Pancreas (tissue), 10 donors: ENCODE data around the gene NXPH1. TPM values are rescaled to one million over a fixed set of nuclear protein-coding genes. Genes with fewer than 3 reads are reported as not detected.

Source experiments
- ATAC-seq, 4 donors: fragments of 200-7000 bp; cut with Tn5 transposase; one replicate each; pipeline versions ENCODE4 v1.8.0 to v1.9.1; 2020; ENCODE audit warnings: mild to moderate bottlenecking in 4 of 4, moderate library complexity in 4 of 4
- DNase-seq, 6 donors: peaks; one replicate each; pipeline ENCODE4 v3.0.0-alpha.2; 2020
- FAIRE-seq: peaks from 2 replicates; lab custom pipeline; 2012; peaks lifted over from hg19 to GRCh38; lab: Jason Lieb, UNC
- H3K27ac ChIP-seq, 4 donors: fragments of 200-600 bp; sonication (generic); 1 replicate in 3 of 4; 2 replicates in 1 of 4; pipeline versions ENCODE4 v1.5.0 to v1.8.0; 2020
- H3K27me3 ChIP-seq, 4 donors: fragments of 200-600 bp; one replicate each; pipeline ENCODE4 v1.8.0; 2021
- H3K36me3 ChIP-seq, 3 donors: fragments of 200-600 bp; sonication (generic) in 1 of 3; one replicate each; pipeline versions ENCODE4 v1.5.0 to v1.8.0; 2020 to 2021
- H3K4me1 ChIP-seq, 3 donors: fragments of 200-600 bp; one replicate each; pipeline ENCODE4 v1.8.0; 2021
- H3K4me3 ChIP-seq, 4 donors: fragments of 200-600 bp; sonication (generic) in 2 of 4; one replicate each; pipeline versions ENCODE4 v1.5.0 to v1.8.0; 2020 to 2021
- H3K9me3 ChIP-seq, 4 donors: fragments of 200-600 bp; one replicate each; pipeline ENCODE4 v1.8.0; 2021
- CTCF ChIP-seq, 4 donors: fragments of 200-600 bp; sonication (generic) in 3 of 4; IDR thresholded peaks; one replicate each; pipeline versions ENCODE4 v1.5.0 to v1.8.0; 2021; ENCODE audit warnings: antibody characterized with exemption in 4 of 4
- WGBS, 2 donors: extraction: QIAGEN DNeasy Blood & Tissue Kit; methylation state at CpG; one replicate each; pipeline ENCODE4 v1.1.7; 2013; 5-methylcytosine and 5-hydroxymethylcytosine counted together
- intact Hi-C, 3 donors: fragments of 100-400 bp; cut with DNase I; formaldehyde crosslinking; loops; one replicate each; pipeline versions ENCODE4 v1.11.1 to v1.14.2; 2022
- polyA plus RNA-seq, 2 donors: library from polyadenylated mRNA; stranded (reverse); fragments of 200-250 nt; gene quantifications; one replicate each; pipeline ENCODE4 v1.2.3, GENCODE V29; 2013
- total RNA-seq, 6 donors: library from RNA; stranded (reverse); fragmentation: NEBNext Ultra II Directional in 4 of 6; extraction: Animal tissue kit (Norgen Biotek cat#: 25700) in 4 of 6; gene quantifications; one replicate each; pipeline versions ENCODE4 v1.2.1 to v1.2.4, GENCODE V29; 2021 to 2023
- donor health status: healthy with polysubstance abuse.
- donor health status: DM: no; HTN: no; CAD: no; lungs with moderate emphysema.
- donor health status: DM: no; HTN: no; CAD: no.
- donor health status: control.
- donor health status: control.
- donor health status: Bipolar disorder and iron deficiency.
- donor health status: DM: yes; HTN: yes; CAD: no.
- donor health status: DM: no; HTN: no; CAD: no.
- donor health status: DM: no; HTN: no; CAD: no.
- donor health status: DM: yes; HTN: yes; CAD: no.

NXPH1 gene
- total and polyA plus RNA-seq, 8 donors: not detected

GRCh38 chr7:8668627-8669500 is 235.5 kb downstream of the NXPH1 start:
- no peak for TF ChIP-seq CTCF (IDR thresholded peaks at IDR 0.05)
- intact Hi-C loops: no loop called here
- Histone ChIP-seq H3K27me3 (no peaks in the 10 kb centered on the region), H3K9me3 (no peaks in the 10 kb centered on the region), H3K36me3 (no peaks in the 10 kb centered on the region), H3K4me3 (no peak overlapping the region), H3K4me1 (no peaks in the 10 kb centered on the region), H3K27ac (no peak overlapping the region)
- FAIRE-seq (no peak), DNase-seq (peak in 1 of 6 donors; percentile 33), ATAC-seq (peak in 2 of 4 donors; percentile 14 to 29)
- 69 to 71% methylated on average over 6 of the region's 6 CpGs for WGBS, 2 donors

GRCh38 chr7:8669501-8669851 is 236.1 kb downstream of the NXPH1 start:
- ATAC-seq (peak; percentile 40 to 95 (median 87)), DNase-seq (peak in 2 of 6 donors; percentile 27 to 51)
- intact Hi-C loops: no loop called here

GRCh38 chr7:8684426-8684825 is 251.0 kb downstream of the NXPH1 start:
- DNase-seq (no peak), ATAC-seq (no peak), FAIRE-seq (no peak)
- no peak for TF ChIP-seq CTCF (IDR thresholded peaks at IDR 0.05)
- intact Hi-C loops: no loop called here
- Histone ChIP-seq H3K36me3 (no peaks in the 10 kb centered on the region), H3K4me3 (no peak overlapping the region), H3K4me1 (no peaks in the 10 kb centered on the region), H3K27me3 (no peaks in the 10 kb centered on the region), H3K9me3 (no peaks in the 10 kb centered on the region), H3K27ac (no peak overlapping the region)
- WGBS, 2 donors: 51 to 63% methylated on average over 4 of the region's 4 CpGs

More at GRCh38 chr7:8669501-8669851, 236.1 kb downstream of the NXPH1 start:
- Histone ChIP-seq H3K27ac (no peak overlapping the region), H3K27me3 (no peaks in the 10 kb centered on the region), H3K4me3 (no peak overlapping the region), H3K36me3 (no peaks in the 10 kb centered on the region), H3K9me3 (no peaks in the 10 kb centered on the region), H3K4me1 (no peaks in the 10 kb centered on the region)
- TF ChIP-seq CTCF (IDR thresholded peaks at IDR 0.05): no peak
- FAIRE-seq: no peak

GRCh38 chr7:8699875-8700624 is 266.6 kb downstream of the NXPH1 start:
- no peak overlapping the region for H3K27ac ChIP-seq
- H3K4me1 ChIP-seq: no peaks in the 10 kb centered on the region
- FAIRE-seq: no peak
- intact Hi-C loops: no loop called here
- H3K4me3 ChIP-seq: no peak overlapping the region
- 20 to 26% methylated on average over 3 of the region's 3 CpGs for WGBS, 2 donors
- ATAC-seq: no peak
- H3K9me3 ChIP-seq: no peaks in the 10 kb centered on the region
- no peaks in the 10 kb centered on the region for H3K27me3 ChIP-seq
- TF ChIP-seq CTCF (IDR thresholded peaks at IDR 0.05): no peak
- no peaks in the 10 kb centered on the region for H3K36me3 ChIP-seq
- no peak for DNase-seq
